H1 (cell line): Measurements from ENCODE around the gene CDC5L. TPM values are rescaled to one million over a fixed set of nuclear protein-coding genes. Genes with fewer than 3 reads are reported as not detected.

Experiments used
- CTCF ChIA-PET: fragments of 300-600 bp; sonication (Branson Sonifier 250); formaldehyde crosslinking; loops from one replicate; lab custom pipeline; 2021; ENCODE audit not compliant: partially characterized antibody; lab: Charles Lee
- POLR2A ChIA-PET: fragments of 300-600 bp; sonication (Branson Sonifier 250); formaldehyde crosslinking; loops from one replicate; lab custom pipeline; 2021; ENCODE audit warnings: inconsistent platforms; ENCODE audit not compliant: partially characterized antibody; lab: Charles Lee
- DNase-seq, 2 experiments: peaks; one replicate each; pipeline versions ENCODE4 v3.0.0 to v3.0.0-alpha.2; 2010 to 2022; ENCODE audit warnings: low spot score in 2 of 2, low read depth in 1 of 2, mixed read lengths in 1 of 2
- FAIRE-seq: peaks from 2 replicates; lab custom pipeline; 2011; peaks lifted over from hg19 to GRCh38; lab: Jason Lieb, UNC
- H2AFZ ChIP-seq: 2 replicates; pipeline ENCODE4 v1.8.1; 2012; ENCODE audit warnings: low read length, inconsistent platforms
- H2AK5ac ChIP-seq: 2 replicates; pipeline ENCODE4 v1.6.1; 2013; ENCODE audit warnings: low read depth, low read length
- H2BK120ac ChIP-seq: replicated peaks from 2 replicates; pipeline ENCODE3; 2013; ENCODE audit warnings: low read depth, low read length, inconsistent platforms
- H2BK12ac ChIP-seq: 2 replicates; pipeline ENCODE4 v1.6.1; 2013; ENCODE audit warnings: low read depth, low read length
- H2BK15ac ChIP-seq: 2 replicates; pipeline ENCODE4 v1.6.1; 2013; ENCODE audit warnings: low read length
- H2BK20ac ChIP-seq: 2 replicates; pipeline ENCODE4 v1.6.1; 2013; ENCODE audit warnings: low read length
- H2BK5ac ChIP-seq: 2 replicates; pipeline ENCODE4 v1.6.1; 2013; ENCODE audit warnings: low read depth, low read length
- H3K14ac ChIP-seq: 2 replicates; pipeline ENCODE4 v1.6.1; 2013; ENCODE audit warnings: inconsistent platforms; ENCODE audit not compliant: insufficient read length
- H3K18ac ChIP-seq: 2 replicates; pipeline ENCODE4 v1.6.1; 2013; ENCODE audit warnings: low read length; ENCODE audit errors: extremely low read depth
- H3K23ac ChIP-seq: 2 replicates; pipeline ENCODE4 v1.6.1; 2013; ENCODE audit warnings: inconsistent platforms; ENCODE audit not compliant: insufficient read length
- H3K23me2 ChIP-seq: 2 replicates; pipeline ENCODE4 v1.6.1; 2013; ENCODE audit warnings: low read depth, low read length
- H3K27ac ChIP-seq: 2 replicates; pipeline ENCODE4 v1.6.1; 2011; ENCODE audit warnings: low read depth, low read length, inconsistent platforms
- H3K27me3 ChIP-seq, 4 experiments: replicated peaks in 1 of 4; 1 replicate in 1 of 4; 2 replicates in 3 of 4; pipeline versions ENCODE4 v1.6.1 to v1.8.1; 2011 to 2013; ENCODE audit warnings: low read length in 3 of 4, mild to moderate bottlenecking in 3 of 4, inconsistent platforms in 2 of 4, mixed read lengths in 2 of 4, moderate library complexity in 1 of 4; ENCODE audit not compliant: control insufficient read depth in 3 of 4, insufficient read depth in 3 of 4; ENCODE audit errors: extremely low read depth in 1 of 4
- H3K36me3 ChIP-seq, 4 experiments: 2 replicates each; pipeline versions ENCODE4 v1.6.1 to v1.8.1; 2011 to 2013; ENCODE audit warnings: mild to moderate bottlenecking in 4 of 4, low read length in 3 of 4, moderate library complexity in 2 of 4, control low read depth in 1 of 4, inconsistent platforms in 1 of 4; ENCODE audit not compliant: insufficient read depth in 4 of 4, control insufficient read depth in 2 of 4
- H3K4ac ChIP-seq: replicated peaks from 2 replicates; pipeline ENCODE3; 2013; ENCODE audit warnings: low read length, low read depth, mixed read lengths, inconsistent platforms; ENCODE audit not compliant: insufficient read length
- H3K4me1 ChIP-seq, 4 experiments: replicated peaks in 1 of 4; 1 replicate in 1 of 4; 2 replicates in 3 of 4; pipeline versions ENCODE4 v1.6.1 to v1.8.1; 2011 to 2013; ENCODE audit warnings: low read length in 3 of 4, inconsistent platforms in 2 of 4, mixed read lengths in 1 of 4; ENCODE audit not compliant: insufficient read depth in 4 of 4, control insufficient read depth in 3 of 4
- H3K4me2 ChIP-seq, 2 experiments: 2 replicates each; pipeline versions ENCODE4 v1.6.1 to v1.8.1; 2011 to 2013; ENCODE audit warnings: low read depth in 2 of 2, low read length in 2 of 2, control low read depth in 1 of 2, inconsistent platforms in 1 of 2, mild to moderate bottlenecking in 1 of 2; ENCODE audit not compliant: insufficient read depth in 1 of 2
- H3K4me3 ChIP-seq, 4 experiments: fragments of 200-600, 300-600 bp in 1 of 4; sonication (generic), shearing (Covaris generic), sonication (Bioruptor Twin) in 1 of 4; 2 replicates each; pipeline versions ENCODE4 v1.5.1 to v1.8.1; 2011 to 2016; ENCODE audit warnings: low read length in 4 of 4, low read depth in 3 of 4, control low read depth in 2 of 4, inconsistent platforms in 2 of 4, mild to moderate bottlenecking in 2 of 4, mixed read lengths in 1 of 4, moderate library complexity in 1 of 4; ENCODE audit not compliant: insufficient read depth in 2 of 4; ENCODE audit errors: extremely low read depth in 1 of 4
- H3K56ac ChIP-seq: replicated peaks from 2 replicates; pipeline ENCODE3; 2013; ENCODE audit warnings: low read depth, mild to moderate bottlenecking, mixed read lengths, low read length, inconsistent platforms; ENCODE audit not compliant: insufficient read length
- H3K79me1 ChIP-seq: 2 replicates; pipeline ENCODE4 v1.6.1; 2013; ENCODE audit warnings: low read depth, low read length, control low read depth
- H3K79me2 ChIP-seq, 2 experiments: 2 replicates each; pipeline versions ENCODE4 v1.6.1 to v1.8.1; 2012 to 2013; ENCODE audit warnings: low read length in 2 of 2, mild to moderate bottlenecking in 2 of 2, inconsistent platforms in 1 of 2; ENCODE audit not compliant: insufficient read depth in 2 of 2, control insufficient read depth in 1 of 2
- H3K9ac ChIP-seq, 4 experiments: replicated peaks in 1 of 4; 1 replicate in 1 of 4; 2 replicates in 3 of 4; pipeline versions ENCODE4 v1.6.1 to v1.8.1; 2011 to 2013; ENCODE audit warnings: low read depth in 3 of 4, low read length in 3 of 4, control low read depth in 2 of 4, mild to moderate bottlenecking in 2 of 4, moderate library complexity in 2 of 4, inconsistent platforms in 1 of 4; ENCODE audit errors: extremely low read depth in 1 of 4
- H3K9me3 ChIP-seq, 2 experiments: 2 replicates each; pipeline versions ENCODE4 v1.6.1 to v1.8.1; 2012 to 2013; ENCODE audit warnings: mild to moderate bottlenecking in 2 of 2, moderate library complexity in 2 of 2, control low read depth in 1 of 2, inconsistent platforms in 1 of 2, low read depth in 1 of 2, low read length in 1 of 2, mixed read lengths in 1 of 2; ENCODE audit not compliant: insufficient read depth in 2 of 2
- H4K20me1 ChIP-seq, 2 experiments: replicated peaks in 1 of 2; 2 replicates each; pipeline versions ENCODE3 to v1.8.1; 2011 to 2013; ENCODE audit warnings: inconsistent platforms in 2 of 2, low read length in 2 of 2, mild to moderate bottlenecking in 1 of 2; ENCODE audit not compliant: insufficient read depth in 2 of 2, control insufficient read depth in 1 of 2
- H4K5ac ChIP-seq: 2 replicates; pipeline ENCODE4 v1.6.1; 2013; ENCODE audit warnings: low read length, low read depth, mixed read lengths, inconsistent platforms; ENCODE audit not compliant: insufficient read length
- H4K8ac ChIP-seq: 2 replicates; pipeline ENCODE4 v1.8.0; 2013; ENCODE audit warnings: mild to moderate bottlenecking, moderate library complexity, low read length, inconsistent platforms; ENCODE audit not compliant: insufficient read depth; ENCODE audit errors: extremely low read depth
- H4K91ac ChIP-seq: replicated peaks from 2 replicates; pipeline ENCODE3; 2013; ENCODE audit warnings: low read length, mixed read lengths, inconsistent platforms; ENCODE audit not compliant: insufficient read length
- GABPA ChIP-seq: IDR thresholded peaks from 2 replicates; pipeline ENCODE4 v1.6.1; 2011; ENCODE audit warnings: mild to moderate bottlenecking, low read length, moderate library complexity, borderline replicate concordance; ENCODE audit not compliant: insufficient read depth
- GTF2F1 ChIP-seq: IDR thresholded peaks from 2 replicates; pipeline ENCODE4 v1.6.1; 2012; ENCODE audit warnings: low read depth, low read length, improper control_type of control experiment, borderline replicate concordance
- JUN ChIP-seq: IDR thresholded peaks from 2 replicates; pipeline ENCODE4 v1.6.1; 2011; ENCODE audit warnings: low read depth, mild to moderate bottlenecking, improper control_type of control experiment, low read length
- KDM5A ChIP-seq: fragments of 200-600 bp; IDR thresholded peaks from 2 replicates; pipeline ENCODE4 v1.7.1; 2012; ENCODE audit warnings: mild to moderate bottlenecking, low read length, inconsistent platforms, mixed read lengths
- NRF1 ChIP-seq: IDR thresholded peaks from 2 replicates; pipeline ENCODE4 v1.6.1; 2011; ENCODE audit warnings: mild to moderate bottlenecking, low read depth, low read length, improper control_type of control experiment
- SP1 ChIP-seq: IDR thresholded peaks from 2 replicates; pipeline ENCODE4 v1.6.1; 2011; ENCODE audit warnings: low read depth, low read length
- SRF ChIP-seq: IDR thresholded peaks from 2 replicates; pipeline ENCODE4 v1.6.1; 2011; ENCODE audit warnings: mild to moderate bottlenecking, low read depth, low read length, moderate library complexity
- WGBS, 2 experiments: shearing (Covaris generic) in 1 of 2; methylation state at CpG; one replicate each; pipeline versions ENCODE4 v1.1.6 to v1.1.7; 2013 to 2015; ENCODE audit warnings: low lambda C conversion rate in 2 of 2, mixed read lengths in 2 of 2, inconsistent platforms in 1 of 2, low coverage in 1 of 2, missing lambda C conversion rate in 1 of 2; ENCODE audit not compliant: insufficient replicate concordance in 2 of 2, insufficient coverage in 1 of 2, insufficient read length in 1 of 2; ENCODE audit errors: extremely low coverage in 1 of 2, missing lambda C conversion rate in 1 of 2; 5-methylcytosine and 5-hydroxymethylcytosine counted together
- polyA plus RNA-seq, 7 experiments: library from polyadenylated mRNA; depleted of rRNA in 3 of 7; stranded (reverse) in 5 of 7; unstranded in 2 of 7; fragments of >200 nt in 5 of 7; fragments of 200-250 nt in 2 of 7; gene quantifications; 1 replicate in 5 of 7; 2 replicates in 1 of 7; 4 replicates in 1 of 7; pipeline versions ENCODE4 v1.2.1 to v1.2.3, GENCODE V29; 2011 to 2013; ENCODE audit warnings: missing spikeins in 2 of 7, mixed read lengths in 2 of 7
- total RNA-seq: library from RNA; stranded (reverse); fragmentation: NEBNext Ultra II Directional; extraction: Animal tissue kit (Norgen Biotek cat#: 25700); gene quantifications from 2 replicates; pipeline ENCODE4 v1.2.1, GENCODE V29; 2021
- TF ChIP-seq, protein P1 (sequence below): IDR thresholded peaks from 2 replicates; pipeline ENCODE4 v1.6.1; 2011; ENCODE audit warnings: low read length, improper control_type of control experiment

The CDC5L gene
- total and polyA plus RNA-seq, 2 of the 8 experiments (the other 6 are each of a cell fraction or from before 2014, with no cell fraction given), result 8.4 to 32.8 TPM

- H2BK120ac ChIP-seq, result no peak overlapping the region
- no peak overlapping the region for H3K18ac ChIP-seq
- H3K27me3 ChIP-seq, result no peaks in the 10 kb centered on the region
- ChIA-PET POLR2A (interaction anchor here (1.2 kb wide), 1 partner anchor 9 kb away, joined by 3 read pairs; no protein-coding TSS in a partner anchor), CTCF (interaction anchor here (0.8 to 3.3 kb wide), 8 partner anchors 7 to 25 kb away, joined by 3 to 18 read pairs (median 4); no protein-coding TSS in a partner anchor)
- H3K36me3 ChIP-seq, result no peaks in the 10 kb centered on the region; a peak in 1 of 8 replicates
- H2BK20ac ChIP-seq, result no peak overlapping the region
- H3K14ac ChIP-seq, result no peak overlapping the region
- no peaks in the 10 kb centered on the region for H3K79me2 ChIP-seq
- no peaks in the 10 kb centered on the region for H4K20me1 ChIP-seq
- H3K23me2 ChIP-seq, result no peaks in the 10 kb centered on the region; the same call in 1 of the 2 replicates
- H2BK15ac ChIP-seq, result no peak overlapping the region
- no peak for TF ChIP-seq NRF1
- TF ChIP-seq SP1, result no peak
- TF ChIP-seq SRF, result no peak
- no peak for TF ChIP-seq KDM5A
- no peak for TF ChIP-seq GTF2F1
- TF ChIP-seq JUN, result no peak
- no peak for TF ChIP-seq GABPA
- TF ChIP-seq, protein P1, sequence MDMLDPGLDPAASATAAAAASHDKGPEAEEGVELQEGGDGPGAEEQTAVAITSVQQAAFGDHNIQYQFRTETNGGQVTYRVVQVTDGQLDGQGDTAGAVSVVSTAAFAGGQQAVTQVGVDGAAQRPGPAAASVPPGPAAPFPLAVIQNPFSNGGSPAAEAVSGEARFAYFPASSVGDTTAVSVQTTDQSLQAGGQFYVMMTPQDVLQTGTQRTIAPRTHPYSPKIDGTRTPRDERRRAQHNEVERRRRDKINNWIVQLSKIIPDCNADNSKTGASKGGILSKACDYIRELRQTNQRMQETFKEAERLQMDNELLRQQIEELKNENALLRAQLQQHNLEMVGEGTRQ, result no peak
- TF ChIP-seq, all 59 proteins: peak for 0
- no peak overlapping the region for H2BK12ac ChIP-seq
- H3K4me3 ChIP-seq, result no peak overlapping the region
- H3K4ac ChIP-seq, result no peak overlapping the region
- H3K4me1 ChIP-seq, result peaks cover 0 to 2% (median under 1%) of the 10 kb centered on the region in 4 experiments; a peak in 2 of 7 replicates
- DNase-seq (no peak), FAIRE-seq (no peak)
- no peaks in the 10 kb centered on the region; the same call in 1 of the 2 replicates for H3K79me1 ChIP-seq
- no peak overlapping the region for H2BK5ac ChIP-seq
- H4K5ac ChIP-seq, result no peak overlapping the region
- H3K56ac ChIP-seq, result no peak overlapping the region
- no peak overlapping the region for H3K23ac ChIP-seq
- no peak overlapping the region for H3K4me2 ChIP-seq
- H3K9ac ChIP-seq, result no peak overlapping the region
- H4K8ac ChIP-seq, result no peak overlapping the region
- no peak overlapping the region for H3K27ac ChIP-seq
- no peak overlapping the region for H2AFZ ChIP-seq
- no peaks in the 10 kb centered on the region for H3K9me3 ChIP-seq
- WGBS, 2 experiments, result 98% methylated on average over 5 of the region's 5 CpGs; no CpG with 5 or more reads in 1 of the 2 experiments
- no peak overlapping the region for H4K91ac ChIP-seq
- H2AK5ac ChIP-seq, result no peak overlapping the region
Observed at GRCh38 chr6:44454198-44454597, 66.7 kb downstream of the CDC5L start.
